ENCODE results near the gene RAB3D. TPM values are rescaled to one million over a fixed set of nuclear protein-coding genes. Genes with fewer than 3 reads are reported as not detected.
"Not testable (repeated sequence)": the region's sequence is repeated elsewhere in the genome, so short reads cannot be mapped to it uniquely, and the experiment has no call there.

Gene RAB3D
- total RNA-seq, 1 donor from 2014 or later, result 43.9 TPM

DNA sequence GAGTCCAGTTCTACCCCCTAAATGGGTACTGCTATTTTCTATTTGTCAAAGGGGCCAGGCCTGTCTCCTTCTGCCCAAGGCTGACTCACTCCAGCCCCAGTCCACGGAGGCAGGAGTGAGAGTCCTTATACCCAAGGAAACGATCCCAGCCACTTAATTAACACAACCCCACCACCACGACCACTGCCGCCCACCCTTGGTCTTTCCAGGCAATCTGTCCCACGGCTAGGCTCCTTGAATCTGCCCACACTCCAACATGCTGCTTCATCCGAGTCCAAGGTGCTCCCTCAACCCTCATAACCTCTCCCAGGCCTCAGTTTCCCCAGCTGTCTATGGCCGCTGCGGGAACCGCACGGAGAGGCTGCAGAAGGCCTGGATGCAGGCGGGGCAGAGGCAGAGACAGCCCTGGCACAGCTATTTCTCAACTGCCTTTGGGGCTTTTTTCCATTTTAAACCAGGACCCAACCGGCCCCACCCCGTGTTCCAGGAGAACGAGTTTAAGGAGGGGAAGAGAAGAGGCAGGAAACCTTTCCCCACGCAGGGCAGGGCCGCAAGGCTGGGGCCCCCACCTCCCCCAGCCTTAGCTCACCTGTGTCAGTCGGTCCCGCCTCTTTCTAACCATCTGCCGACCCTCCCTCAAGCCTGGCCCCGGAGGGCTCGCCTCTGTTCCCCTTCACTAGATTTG, 746 bp downstream of the RAB3D start:
- no peak overlapping the region for H3K27ac Mint-ChIP-seq
- TF ChIP-seq, protein P1, sequence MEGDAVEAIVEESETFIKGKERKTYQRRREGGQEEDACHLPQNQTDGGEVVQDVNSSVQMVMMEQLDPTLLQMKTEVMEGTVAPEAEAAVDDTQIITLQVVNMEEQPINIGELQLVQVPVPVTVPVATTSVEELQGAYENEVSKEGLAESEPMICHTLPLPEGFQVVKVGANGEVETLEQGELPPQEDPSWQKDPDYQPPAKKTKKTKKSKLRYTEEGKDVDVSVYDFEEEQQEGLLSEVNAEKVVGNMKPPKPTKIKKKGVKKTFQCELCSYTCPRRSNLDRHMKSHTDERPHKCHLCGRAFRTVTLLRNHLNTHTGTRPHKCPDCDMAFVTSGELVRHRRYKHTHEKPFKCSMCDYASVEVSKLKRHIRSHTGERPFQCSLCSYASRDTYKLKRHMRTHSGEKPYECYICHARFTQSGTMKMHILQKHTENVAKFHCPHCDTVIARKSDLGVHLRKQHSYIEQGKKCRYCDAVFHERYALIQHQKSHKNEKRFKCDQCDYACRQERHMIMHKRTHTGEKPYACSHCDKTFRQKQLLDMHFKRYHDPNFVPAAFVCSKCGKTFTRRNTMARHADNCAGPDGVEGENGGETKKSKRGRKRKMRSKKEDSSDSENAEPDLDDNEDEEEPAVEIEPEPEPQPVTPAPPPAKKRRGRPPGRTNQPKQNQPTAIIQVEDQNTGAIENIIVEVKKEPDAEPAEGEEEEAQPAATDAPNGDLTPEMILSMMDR (IDR thresholded peaks at IDR 0.05; ENCODE audit: unreplicated experiment), result no peak
- no peaks in the 10 kb centered on the region for H3K27me3 Mint-ChIP-seq

DNA sequence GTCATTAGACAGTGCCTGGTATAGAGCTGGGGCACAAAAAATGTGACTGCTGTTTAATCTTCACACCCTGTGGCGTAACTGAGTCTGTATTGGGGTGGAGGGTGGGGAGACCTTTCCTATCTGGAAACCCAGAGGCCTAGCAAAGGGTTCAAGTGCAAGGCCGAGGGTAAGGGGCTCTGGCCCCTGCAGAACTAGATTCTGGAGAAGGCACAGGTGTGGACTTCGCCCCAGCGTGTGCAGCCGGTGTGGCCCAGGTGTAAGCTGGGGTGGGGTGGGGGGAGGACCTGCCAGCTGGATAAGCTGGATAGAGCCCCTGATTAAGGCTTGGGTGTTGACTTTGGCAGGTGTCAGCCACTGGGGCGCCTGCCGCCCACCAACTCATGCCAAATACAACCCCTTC, 1.3 kb downstream of the RAB3D start:
- no peak for DNase-seq (ENCODE audit: low spot score, unreplicated experiment)
- H3K36me3 Mint-ChIP-seq (ENCODE audit: insufficient read depth), result peaks cover 16% of the 10 kb centered on the region

More for the DNA sequence above, 746 bp downstream of the RAB3D start:
- Mint-ChIP-seq H3K4me3 (ENCODE audit: low read depth) (peak overlapping the region; percentile 81), H3K4me1 (ENCODE audit: low read depth) (peaks cover 9% of the 10 kb centered on the region), H3K36me3 (ENCODE audit: insufficient read depth) (peaks cover 14% of the 10 kb centered on the region), H3K9me3 (ENCODE audit: low read depth) (no peaks in the 10 kb centered on the region)
- DNase-seq (ENCODE audit: low spot score, unreplicated experiment), result no peak

DNA sequence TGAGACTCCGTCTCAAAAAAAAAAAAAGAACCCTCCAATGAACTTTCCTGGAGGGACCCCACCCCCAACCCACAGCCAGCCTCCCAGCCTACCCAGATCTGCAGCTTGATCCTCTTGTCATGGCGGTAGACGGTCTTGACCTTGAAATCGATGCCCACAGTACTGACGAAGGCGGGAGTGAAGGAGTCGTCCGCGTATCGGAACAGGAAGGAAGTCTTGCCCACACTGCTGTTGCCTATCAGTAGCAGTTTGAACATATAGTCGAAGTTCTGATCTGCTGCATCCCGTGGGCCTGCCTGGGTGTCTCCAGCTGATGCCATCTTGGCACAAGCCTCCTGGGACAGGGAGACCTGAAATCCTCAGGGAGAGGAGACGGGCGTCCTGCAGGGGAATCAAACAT, 2.4 kb downstream of the RAB3D start:
- H3K36me3 Mint-ChIP-seq (ENCODE audit: insufficient read depth), result peaks cover 20% of the 10 kb centered on the region
- no peak overlapping the region for H3K4me3 Mint-ChIP-seq (ENCODE audit: low read depth)
- no peaks in the 10 kb centered on the region for H3K27me3 Mint-ChIP-seq
- H3K4me1 Mint-ChIP-seq (ENCODE audit: low read depth), result peaks cover 9% of the 10 kb centered on the region
- H3K9me3 Mint-ChIP-seq (ENCODE audit: low read depth), result no peaks in the 10 kb centered on the region
- TF ChIP-seq, protein P1 (IDR thresholded peaks at IDR 0.05; ENCODE audit: unreplicated experiment), result no peak
- H3K27ac Mint-ChIP-seq, result no peak overlapping the region
- DNase-seq (ENCODE audit: low spot score, unreplicated experiment), result no peak

More for the DNA sequence above, 1.3 kb downstream of the RAB3D start:
- Mint-ChIP-seq H3K4me3 (ENCODE audit: low read depth) (peak overlapping the region; percentile 81), H3K4me1 (ENCODE audit: low read depth) (peaks cover 9% of the 10 kb centered on the region), H3K9me3 (ENCODE audit: low read depth) (no peaks in the 10 kb centered on the region), H3K27ac (no peak overlapping the region), H3K27me3 (no peaks in the 10 kb centered on the region)
- TF ChIP-seq, protein P1 (IDR thresholded peaks at IDR 0.05; ENCODE audit: unreplicated experiment), result no peak

DNA sequence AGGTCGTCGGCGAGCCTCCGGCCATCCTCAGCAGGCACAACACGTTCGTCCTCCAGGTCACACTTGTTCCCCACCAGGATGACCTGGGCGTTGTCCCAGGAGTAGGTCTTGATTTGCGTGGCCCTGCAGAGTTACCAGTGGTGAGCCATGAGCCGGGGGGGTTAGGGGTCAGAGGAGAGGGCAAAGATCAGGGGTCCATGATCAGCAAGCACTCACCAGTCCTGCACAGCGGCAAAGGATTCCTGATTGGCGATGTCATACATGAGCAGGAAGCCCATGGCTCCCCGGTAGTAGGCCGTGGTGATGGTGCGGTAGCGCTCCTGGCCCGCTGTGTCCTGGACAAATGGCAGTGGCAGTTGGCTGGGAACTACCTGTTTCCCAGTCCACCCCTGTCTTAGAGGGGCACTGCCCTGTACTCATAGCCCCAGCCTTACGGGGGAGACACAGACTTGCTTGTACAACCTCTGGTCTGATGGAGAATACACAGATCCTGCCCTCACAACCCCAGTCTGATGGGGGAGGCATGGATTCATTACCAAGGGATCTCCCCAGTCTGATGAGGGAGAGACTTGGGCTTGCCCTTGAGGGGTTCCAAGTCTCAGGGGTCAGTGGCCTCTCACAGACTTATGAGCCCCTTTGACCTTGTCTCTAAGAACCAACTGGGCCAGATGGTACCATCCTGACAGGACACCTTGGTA, 3.9 kb downstream of the RAB3D start:
- H3K27ac Mint-ChIP-seq, result no peak overlapping the region
- H3K4me1 Mint-ChIP-seq (ENCODE audit: low read depth), result peaks cover 9% of the 10 kb centered on the region
- no peaks in the 10 kb centered on the region for H3K9me3 Mint-ChIP-seq (ENCODE audit: low read depth)
- TF ChIP-seq, protein P1 (IDR thresholded peaks at IDR 0.05; ENCODE audit: unreplicated experiment), result no peak
- H3K4me3 Mint-ChIP-seq (ENCODE audit: low read depth), result no peak overlapping the region
- peaks cover 22% of the 10 kb centered on the region for H3K36me3 Mint-ChIP-seq (ENCODE audit: insufficient read depth)
- no peak for DNase-seq (ENCODE audit: low spot score, unreplicated experiment)
- no peaks in the 10 kb centered on the region for H3K27me3 Mint-ChIP-seq

DNA sequence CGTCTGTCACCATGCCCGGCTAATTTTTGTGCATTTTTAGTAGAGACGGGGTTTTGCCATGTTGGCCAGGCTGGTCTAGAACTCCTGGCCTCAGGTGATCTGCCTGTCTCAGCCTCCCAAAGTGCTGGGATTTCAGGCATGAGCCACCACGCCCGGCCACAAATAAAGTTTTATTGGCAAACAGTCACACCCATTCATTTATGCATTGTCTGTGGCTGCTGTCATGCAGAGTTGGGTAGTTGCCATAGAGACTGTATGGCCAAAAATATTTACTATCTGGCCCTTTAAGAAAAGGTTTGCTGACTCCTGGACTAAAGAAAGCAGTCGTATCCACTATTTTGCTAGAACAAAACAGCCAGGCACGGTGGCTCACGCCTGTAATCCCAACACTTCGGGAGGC, 5.6 kb downstream of the RAB3D start:
- not testable (repeated sequence) for H3K27ac Mint-ChIP-seq; H3K27me3 Mint-ChIP-seq; H3K9me3 Mint-ChIP-seq (ENCODE audit: low read depth); DNase-seq (ENCODE audit: low spot score, unreplicated experiment); H3K4me1 Mint-ChIP-seq (ENCODE audit: low read depth); H3K4me3 Mint-ChIP-seq (ENCODE audit: low read depth)
- H3K36me3 Mint-ChIP-seq (ENCODE audit: insufficient read depth), result peaks cover 24% of the 10 kb centered on the region

Measured in progenitor cell of endocrine pancreas (in vitro differentiated cells).